ENCODE measurements around the gene DAZL. TPM values are rescaled to one million over a fixed set of nuclear protein-coding genes. Genes with fewer than 3 reads are reported as not detected.
A peak's percentile ranks its signal among the peaks of the same experiment; 100 is the strongest.

DAZL gene
- total and polyA plus RNA-seq, 10 of the 15 experiments (the other 5 are each of a cell fraction or from before 2014, with no cell fraction given) = 0.04 to 0.48 (median 0.13) TPM; not detected in 1

DNA sequence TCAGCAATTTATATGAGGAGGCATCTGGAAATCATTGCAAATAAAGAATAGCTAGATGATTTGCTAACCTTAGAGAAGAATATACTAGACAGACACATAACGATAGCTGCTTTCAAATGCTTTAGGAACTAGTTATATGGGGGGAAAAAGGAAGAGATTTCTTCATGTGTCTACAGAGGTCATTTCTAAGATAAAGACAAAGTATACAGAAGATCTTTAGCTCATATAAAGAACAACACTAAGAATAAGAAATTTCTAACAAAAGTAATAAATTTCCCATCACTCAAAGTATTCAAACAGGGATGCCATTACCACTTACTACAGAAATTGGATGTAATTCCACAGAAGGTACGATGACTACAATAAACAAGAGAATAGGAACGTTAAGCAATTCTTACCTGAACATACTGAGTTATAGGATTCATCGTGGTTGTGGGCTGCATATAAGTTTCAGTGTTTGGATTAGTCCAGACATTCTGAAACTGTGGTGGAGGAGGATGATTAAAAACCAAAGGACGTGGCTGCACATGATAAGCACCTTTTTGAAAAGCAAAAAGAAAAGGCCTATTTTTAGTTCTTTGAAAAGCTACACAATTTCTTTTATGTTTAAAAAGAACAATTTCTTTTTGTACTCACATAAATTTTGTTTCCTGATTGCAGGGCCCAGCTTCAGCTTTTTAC, 8.7 kb downstream of the DAZL start (continued):
- TF ChIP-seq, protein P1, sequence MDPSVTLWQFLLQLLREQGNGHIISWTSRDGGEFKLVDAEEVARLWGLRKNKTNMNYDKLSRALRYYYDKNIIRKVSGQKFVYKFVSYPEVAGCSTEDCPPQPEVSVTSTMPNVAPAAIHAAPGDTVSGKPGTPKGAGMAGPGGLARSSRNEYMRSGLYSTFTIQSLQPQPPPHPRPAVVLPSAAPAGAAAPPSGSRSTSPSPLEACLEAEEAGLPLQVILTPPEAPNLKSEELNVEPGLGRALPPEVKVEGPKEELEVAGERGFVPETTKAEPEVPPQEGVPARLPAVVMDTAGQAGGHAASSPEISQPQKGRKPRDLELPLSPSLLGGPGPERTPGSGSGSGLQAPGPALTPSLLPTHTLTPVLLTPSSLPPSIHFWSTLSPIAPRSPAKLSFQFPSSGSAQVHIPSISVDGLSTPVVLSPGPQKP (IDR thresholded peaks at IDR 0.05; ENCODE audit: low read depth, low read length) = no peak
- TF ChIP-seq ATF7 (IDR thresholded peaks at IDR 0.05; ENCODE audit: low read depth) (no peak), CBX3 (IDR thresholded peaks at IDR 0.05; ENCODE audit: borderline replicate concordance, low read depth) (no peak), IRF4 (IDR thresholded peaks at IDR 0.05; ENCODE audit: low read depth, low read length) (peak; percentile 89), SRF (IDR thresholded peaks at IDR 0.05; ENCODE audit: low read depth in 2 of 2, low read length in 2 of 2) (no peak)

DNA sequence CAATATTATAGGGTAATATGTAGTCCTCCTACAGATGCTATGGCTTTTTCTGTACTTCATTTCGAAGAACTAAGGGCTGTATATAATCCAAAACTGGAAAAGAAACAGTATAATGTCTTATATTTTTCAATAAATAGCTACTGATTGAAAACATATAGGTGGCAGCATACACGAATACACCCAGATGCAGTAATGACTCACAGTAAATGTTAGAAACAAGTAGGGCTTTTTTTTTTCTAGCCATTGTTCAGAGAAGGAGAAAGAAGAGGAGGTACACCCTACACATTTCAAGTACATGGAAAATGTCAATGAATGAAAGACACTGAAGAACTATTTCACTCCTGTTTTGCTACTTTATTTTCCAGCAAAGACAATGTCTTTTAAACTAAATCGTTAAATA, 9.4 kb downstream of the DAZL start:
- H3K79me2 ChIP-seq (ENCODE audit: control insufficient read depth, insufficient read depth, low read length) = no peaks in the 10 kb centered on the region
- H4K20me1 ChIP-seq (ENCODE audit: control insufficient read depth, insufficient read depth) = no peaks in the 10 kb centered on the region
- ChIA-PET CTCF (interaction anchor here (0.6 to 2.6 kb wide), 8 partner anchors 10 to 1015 kb away, joined by 3 to 12 read pairs (median 3); partner anchors contain the start of genes DPH3 and OXNAD1), POLR2A (interaction anchor here (0.7 kb wide), 1 partner anchor 84 kb away, joined by 3 read pairs; no protein-coding TSS in a partner anchor), RAD21 (ENCODE audit: unreplicated experiment) (interaction anchor here (0.5 to 1.6 kb wide), 4 partner anchors 16 to 804 kb away, joined by 3 read pairs; no protein-coding TSS in a partner anchor), SMC1A (ENCODE audit: uncharacterized antibody, unreplicated experiment) (interaction anchor here (0.6 to 1.6 kb wide), 7 partner anchors 14 to 637 kb away, joined by 3 to 11 read pairs (median 4); no protein-coding TSS in a partner anchor)
- ATAC-seq (peak; percentile 52), FAIRE-seq (no peak), DNase-seq (ENCODE audit: low read depth, low spot score) (no peak)
- H3K27me3 ChIP-seq (replicated peaks in 1 of 2; ENCODE audit: control insufficient read depth in 2 of 2, insufficient read depth in 2 of 2, low read length in 1 of 2) = no peaks in the 10 kb centered on the region
- no peak overlapping the region for H3K9ac ChIP-seq (ENCODE audit: control insufficient read depth, insufficient read depth, low read length)
- no peaks in the 10 kb centered on the region for H3K9me3 ChIP-seq (replicated peaks; ENCODE audit: control insufficient read depth, insufficient read depth, low read length)
- H3K4me1 ChIP-seq (ENCODE audit: control insufficient read depth, insufficient read depth, low read length) = peaks cover 7% of the 10 kb centered on the region
- no peak overlapping the region for H2AFZ ChIP-seq (ENCODE audit: control insufficient read depth, low read depth, low read length)
- no peaks in the 10 kb centered on the region for H3K36me3 ChIP-seq (ENCODE audit: control insufficient read depth in 2 of 2, insufficient read depth in 2 of 2, low read length in 1 of 2)
- WGBS (ENCODE audit: insufficient coverage, insufficient replicate concordance, low lambda C conversion rate, missing lambda C conversion rate) = 39% methylated on average over 3 of the region's 3 CpGs
- H3K4me3 ChIP-seq = no peak overlapping the region
- in situ Hi-C loops (cut with MboI) = no loop called here
- H3K4me2 ChIP-seq (ENCODE audit: control insufficient read depth, insufficient read depth) = no peak overlapping the region
- no TSS peak for BruUV-seq (replicated peaks)
- intact Hi-C loops (cut with micrococcal nuclease; ENCODE audit: unreplicated experiment) = loop anchor here (5.0 kb wide), 1 partner anchor 83 kb away; the partner anchor contains the start of gene RFTN1
- no peak overlapping the region for H3K27ac ChIP-seq (ENCODE audit: control insufficient read depth, insufficient read depth)
- TF ChIP-seq HDGF (IDR thresholded peaks at IDR 0.05) (no peak), TAF1 (IDR thresholded peaks at IDR 0.05; ENCODE audit: borderline replicate concordance, low read depth, low read length) (no peak), STAT1 (conservative IDR thresholded peaks at IDR 0.05) (no peak), POLR2AphosphoS5 (IDR thresholded peaks at IDR 0.05; ENCODE audit: low read length) (no peak), BCL11A (IDR thresholded peaks at IDR 0.05; ENCODE audit: low read depth, low read length) (no peak), RAD51 (IDR thresholded peaks at IDR 0.05) (no peak)
- TF ChIP-seq, protein P2, sequence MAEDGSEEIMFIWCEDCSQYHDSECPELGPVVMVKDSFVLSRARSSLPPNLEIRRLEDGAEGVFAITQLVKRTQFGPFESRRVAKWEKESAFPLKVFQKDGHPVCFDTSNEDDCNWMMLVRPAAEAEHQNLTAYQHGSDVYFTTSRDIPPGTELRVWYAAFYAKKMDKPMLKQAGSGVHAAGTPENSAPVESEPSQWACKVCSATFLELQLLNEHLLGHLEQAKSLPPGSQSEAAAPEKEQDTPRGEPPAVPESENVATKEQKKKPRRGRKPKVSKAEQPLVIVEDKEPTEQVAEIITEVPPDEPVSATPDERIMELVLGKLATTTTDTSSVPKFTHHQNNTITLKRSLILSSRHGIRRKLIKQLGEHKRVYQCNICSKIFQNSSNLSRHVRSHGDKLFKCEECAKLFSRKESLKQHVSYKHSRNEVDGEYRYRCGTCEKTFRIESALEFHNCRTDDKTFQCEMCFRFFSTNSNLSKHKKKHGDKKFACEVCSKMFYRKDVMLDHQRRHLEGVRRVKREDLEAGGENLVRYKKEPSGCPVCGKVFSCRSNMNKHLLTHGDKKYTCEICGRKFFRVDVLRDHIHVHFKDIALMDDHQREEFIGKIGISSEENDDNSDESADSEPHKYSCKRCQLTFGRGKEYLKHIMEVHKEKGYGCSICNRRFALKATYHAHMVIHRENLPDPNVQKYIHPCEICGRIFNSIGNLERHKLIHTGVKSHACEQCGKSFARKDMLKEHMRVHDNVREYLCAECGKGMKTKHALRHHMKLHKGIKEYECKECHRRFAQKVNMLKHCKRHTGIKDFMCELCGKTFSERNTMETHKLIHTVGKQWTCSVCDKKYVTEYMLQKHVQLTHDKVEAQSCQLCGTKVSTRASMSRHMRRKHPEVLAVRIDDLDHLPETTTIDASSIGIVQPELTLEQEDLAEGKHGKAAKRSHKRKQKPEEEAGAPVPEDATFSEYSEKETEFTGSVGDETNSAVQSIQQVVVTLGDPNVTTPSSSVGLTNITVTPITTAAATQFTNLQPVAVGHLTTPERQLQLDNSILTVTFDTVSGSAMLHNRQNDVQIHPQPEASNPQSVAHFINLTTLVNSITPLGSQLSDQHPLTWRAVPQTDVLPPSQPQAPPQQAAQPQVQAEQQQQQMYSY (CRISPR knock-in tag; IDR thresholded peaks at IDR 0.05) = no peak
- TF ChIP-seq, protein P3, sequence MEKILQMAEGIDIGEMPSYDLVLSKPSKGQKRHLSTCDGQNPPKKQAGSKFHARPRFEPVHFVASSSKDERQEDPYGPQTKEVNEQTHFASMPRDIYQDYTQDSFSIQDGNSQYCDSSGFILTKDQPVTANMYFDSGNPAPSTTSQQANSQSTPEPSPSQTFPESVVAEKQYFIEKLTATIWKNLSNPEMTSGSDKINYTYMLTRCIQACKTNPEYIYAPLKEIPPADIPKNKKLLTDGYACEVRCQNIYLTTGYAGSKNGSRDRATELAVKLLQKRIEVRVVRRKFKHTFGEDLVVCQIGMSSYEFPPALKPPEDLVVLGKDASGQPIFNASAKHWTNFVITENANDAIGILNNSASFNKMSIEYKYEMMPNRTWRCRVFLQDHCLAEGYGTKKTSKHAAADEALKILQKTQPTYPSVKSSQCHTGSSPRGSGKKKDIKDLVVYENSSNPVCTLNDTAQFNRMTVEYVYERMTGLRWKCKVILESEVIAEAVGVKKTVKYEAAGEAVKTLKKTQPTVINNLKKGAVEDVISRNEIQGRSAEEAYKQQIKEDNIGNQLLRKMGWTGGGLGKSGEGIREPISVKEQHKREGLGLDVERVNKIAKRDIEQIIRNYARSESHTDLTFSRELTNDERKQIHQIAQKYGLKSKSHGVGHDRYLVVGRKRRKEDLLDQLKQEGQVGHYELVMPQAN (conservative IDR thresholded peaks at IDR 0.05) = no peak
